GM11168 (cell line): ENCODE measurements around the gene GFI1.
"Not testable (repeated sequence)": the region's sequence is repeated elsewhere in the genome, so short reads cannot be mapped to it uniquely, and the experiment has no call there.

Source experiments
- in situ Hi-C: fragments of 300-500 bp; cut with MboI; formaldehyde crosslinking; loops from one replicate; pipeline ENCODE4 v1.12.0; 2022; ENCODE audit warnings: low sequenced_read_pairs; ENCODE audit not compliant: unreplicated experiment

The GFI1 gene

GRCh38 chr1:92486251-92487077 lies at the start of gene GFI1:
Gene GFI1 (minus strand): TSS chr1:92486925. CDS start chr1:92483487, 3,438 bp downstream.
- in situ Hi-C loops = no loop called here

- in situ Hi-C loops = not testable (repeated sequence)
These were observed 45.6 kb upstream of the GFI1 start for GRCh38 chr1:92532371-92532770.

GRCh38 chr1:92531939-92532338 lies 45.2 kb upstream of the GFI1 start:
- in situ Hi-C loops = not testable (repeated sequence)

- in situ Hi-C loops = no loop called here
These were observed 40.9 kb upstream of the GFI1 start for GRCh38 chr1:92527670-92528069.

GRCh38 chr1:92524944-92525590 lies 38.3 kb upstream of the GFI1 start:
- in situ Hi-C loops = not testable (repeated sequence)

GRCh38 chr1:92519043-92519442 lies 32.3 kb upstream of the GFI1 start:
- in situ Hi-C loops = no loop called here

GRCh38 chr1:92516574-92516973 lies 29.8 kb upstream of the GFI1 start:
- in situ Hi-C loops = no loop called here

- in situ Hi-C loops = no loop called here
These were observed 29.1 kb upstream of the GFI1 start for GRCh38 chr1:92515796-92516201.

- in situ Hi-C loops = no loop called here
These were observed 24.8 kb upstream of the GFI1 start for GRCh38 chr1:92511541-92511940.

GRCh38 chr1:92509619-92510018 lies 22.9 kb upstream of the GFI1 start:
- in situ Hi-C loops = no loop called here

- in situ Hi-C loops = no loop called here
These were observed 18.4 kb upstream of the GFI1 start for GRCh38 chr1:92505015-92505692.

- in situ Hi-C loops = no loop called here
These were observed 17.7 kb upstream of the GFI1 start for GRCh38 chr1:92504291-92505014.

- in situ Hi-C loops = no loop called here
These were observed 17.2 kb upstream of the GFI1 start for GRCh38 chr1:92503926-92504285.

GRCh38 chr1:92503043-92503925 lies 16.6 kb upstream of the GFI1 start:
- in situ Hi-C loops = no loop called here

GRCh38 chr1:92502247-92502646 lies 15.5 kb upstream of the GFI1 start:
- in situ Hi-C loops = no loop called here

- in situ Hi-C loops = no loop called here
These were observed 13.8 kb upstream of the GFI1 start for GRCh38 chr1:92500552-92500951.

- in situ Hi-C loops = loop anchor here (10.0 kb wide), 1 partner anchor 191 kb away; no protein-coding TSS in a partner anchor
These were observed 8.8 kb upstream of the GFI1 start for GRCh38 chr1:92495392-92496063.

- in situ Hi-C loops = loop anchor here (10.0 kb wide), 1 partner anchor 190 kb away; no protein-coding TSS in a partner anchor
These were observed 7.9 kb upstream of the GFI1 start for GRCh38 chr1:92494485-92495141.
